ENCODE measurements around the gene DUSP2. TPM values are rescaled to one million over a fixed set of nuclear protein-coding genes. Genes with fewer than 3 reads are reported as not detected.

Gene DUSP2
- total and polyA plus RNA-seq, 8 donors, result 3.6 to 9.4 (median 6.0) TPM

GRCh38 chr2:96135621-96136020 is 9.6 kb downstream of the DUSP2 start:
- no peak overlapping the region for H3K4me3 ChIP-seq
- 70 to 91% (median 79%) methylated on average over 3 to 5 of the region's 5 CpGs for WGBS, 5 donors
- no peak for DNase-seq
- no peak for TF ChIP-seq CTCF (IDR thresholded peaks at IDR 0.05)
- TF ChIP-seq EP300 (IDR thresholded peaks at IDR 0.05), result no peak
- no peak for TF ChIP-seq POLR2AphosphoS5 (IDR thresholded peaks at IDR 0.05)
- no peak for TF ChIP-seq POLR2A (IDR thresholded peaks at IDR 0.05)
- peaks cover 0 to 28% (median 0%) of the 10 kb centered on the region in 3 donors for H3K27me3 ChIP-seq
- no peaks in the 10 kb centered on the region for H3K36me3 ChIP-seq
- no peaks in the 10 kb centered on the region for H3K9me3 ChIP-seq
- intact Hi-C loops (cut with DNase I; ENCODE audit: low total_unique reads), result no loop called here
- H3K4me1 ChIP-seq, result peaks cover 0 to 13% (median 5%) of the 10 kb centered on the region in 4 donors
- H3K27ac ChIP-seq, result no peak overlapping the region

- intact Hi-C loops (cut with DNase I; ENCODE audit: low total_unique reads), result no loop called here
Measured at GRCh38 chr2:96135171-96135570, 10.1 kb downstream of the DUSP2 start.

GRCh38 chr2:96134421-96134820 is 10.8 kb downstream of the DUSP2 start:
- intact Hi-C loops (cut with DNase I; ENCODE audit: low total_unique reads), result no loop called here
- 78 to 88% (median 86%) methylated on average over 6 to 11 of the region's 11 CpGs for WGBS, 5 donors
- Histone ChIP-seq H3K36me3 (no peaks in the 10 kb centered on the region), H3K4me3 (no peak overlapping the region), H3K27ac (no peak overlapping the region), H3K4me1 (peaks cover 0 to 13% (median 5%) of the 10 kb centered on the region in 4 donors), H3K27me3 (peaks cover 0 to 28% (median 0%) of the 10 kb centered on the region in 3 donors), H3K9me3 (no peaks in the 10 kb centered on the region)
- no peak for DNase-seq
- no peak for TF ChIP-seq EP300 (IDR thresholded peaks at IDR 0.05)
- TF ChIP-seq POLR2AphosphoS5 (IDR thresholded peaks at IDR 0.05), result no peak
- TF ChIP-seq POLR2A (IDR thresholded peaks at IDR 0.05), result no peak
- TF ChIP-seq CTCF (IDR thresholded peaks at IDR 0.05), result no peak

More at GRCh38 chr2:96135171-96135570, 10.1 kb downstream of the DUSP2 start:
- Histone ChIP-seq H3K27me3 (peaks cover 0 to 28% (median 0%) of the 10 kb centered on the region in 3 donors), H3K4me3 (no peak overlapping the region), H3K27ac (no peak overlapping the region), H3K9me3 (no peaks in the 10 kb centered on the region), H3K36me3 (no peaks in the 10 kb centered on the region), H3K4me1 (peaks cover 0 to 13% (median 5%) of the 10 kb centered on the region in 4 donors)
- WGBS, 5 donors, result 83 to 90% (median 87%) methylated on average over 9 of the region's 9 CpGs
- no peak for TF ChIP-seq POLR2A (IDR thresholded peaks at IDR 0.05)
- no peak for TF ChIP-seq EP300 (IDR thresholded peaks at IDR 0.05)
- TF ChIP-seq CTCF (IDR thresholded peaks at IDR 0.05), result no peak
- TF ChIP-seq POLR2AphosphoS5 (IDR thresholded peaks at IDR 0.05), result no peak
- DNase-seq, result no peak

GRCh38 chr2:96131813-96132745 is 13.2 kb downstream of the DUSP2 start:
- Histone ChIP-seq H3K27ac (no peak overlapping the region), H3K36me3 (no peaks in the 10 kb centered on the region), H3K9me3 (no peaks in the 10 kb centered on the region), H3K4me1 (no peaks in the 10 kb centered on the region), H3K4me3 (no peak overlapping the region), H3K27me3 (peaks cover 0 to 13% (median 0%) of the 10 kb centered on the region in 3 donors)
- TF ChIP-seq POLR2A (IDR thresholded peaks at IDR 0.05), result no peak
- no peak for TF ChIP-seq EP300 (IDR thresholded peaks at IDR 0.05)
- no peak for TF ChIP-seq CTCF (IDR thresholded peaks at IDR 0.05)
- no peak for TF ChIP-seq POLR2AphosphoS5 (IDR thresholded peaks at IDR 0.05)
- DNase-seq, result no peak
- WGBS, 5 donors, result 87 to 95% (median 92%) methylated on average over 16 to 26 of the region's 26 CpGs
- intact Hi-C loops (cut with DNase I; ENCODE audit: low total_unique reads), result no loop called here
